Effector CD8-positive, alpha-beta T cell (primary cell): ENCODE data around the gene DEFB132.

ENCODE experiments used
- DNase-seq: peaks from one replicate; lab custom pipeline; 2025; lab: John Stamatoyannopoulos, UW

Gene DEFB132

GRCh38 chr20:297098-297924 is 39.8 kb downstream of the DEFB132 start, which contains the start of gene ZCCHC3:
ZCCHC3 (plus strand) TSS chr20:297570; CDS start chr20:297587, 17 bp downstream.
- peak; percentile 72 for DNase-seq

GRCh38 chr20:297925-298775 is 40.6 kb downstream of the DEFB132 start:
- DNase-seq: peak; percentile 3

GRCh38 chr20:298776-299391 is 41.4 kb downstream of the DEFB132 start:
- no peak for DNase-seq

GRCh38 chr20:300345-300990 is 42.9 kb downstream of the DEFB132 start:
- no peak for DNase-seq

- DNase-seq: no peak
Observed at GRCh38 chr20:301886-302848, 44.6 kb downstream of the DEFB132 start.

DNA sequence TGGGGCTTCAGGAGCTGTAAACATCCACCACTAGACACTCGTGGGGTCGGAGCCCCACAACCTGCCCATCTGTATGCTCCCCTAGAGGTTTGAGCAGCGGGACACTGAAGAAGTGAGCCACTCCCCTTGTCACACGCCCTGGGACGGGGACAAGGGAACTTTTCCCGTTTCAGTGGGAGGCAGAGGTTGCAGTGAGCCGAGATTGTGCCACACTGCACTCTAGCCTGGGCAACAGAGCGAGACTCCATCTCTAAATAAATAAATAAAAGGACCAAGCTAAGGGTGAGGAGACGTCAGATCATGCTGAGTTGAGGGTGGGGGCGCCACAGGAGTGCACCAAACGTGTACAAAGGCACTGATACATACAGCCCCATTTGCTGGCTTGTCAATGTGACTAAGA is 48.2 kb downstream of the DEFB132 start:
- DNase-seq: no peak

- no peak for DNase-seq
Observed at GRCh38 chr20:308427-309038, 51.0 kb downstream of the DEFB132 start.

GRCh38 chr20:309306-309840 is 51.8 kb downstream of the DEFB132 start:
- no peak for DNase-seq

DNA sequence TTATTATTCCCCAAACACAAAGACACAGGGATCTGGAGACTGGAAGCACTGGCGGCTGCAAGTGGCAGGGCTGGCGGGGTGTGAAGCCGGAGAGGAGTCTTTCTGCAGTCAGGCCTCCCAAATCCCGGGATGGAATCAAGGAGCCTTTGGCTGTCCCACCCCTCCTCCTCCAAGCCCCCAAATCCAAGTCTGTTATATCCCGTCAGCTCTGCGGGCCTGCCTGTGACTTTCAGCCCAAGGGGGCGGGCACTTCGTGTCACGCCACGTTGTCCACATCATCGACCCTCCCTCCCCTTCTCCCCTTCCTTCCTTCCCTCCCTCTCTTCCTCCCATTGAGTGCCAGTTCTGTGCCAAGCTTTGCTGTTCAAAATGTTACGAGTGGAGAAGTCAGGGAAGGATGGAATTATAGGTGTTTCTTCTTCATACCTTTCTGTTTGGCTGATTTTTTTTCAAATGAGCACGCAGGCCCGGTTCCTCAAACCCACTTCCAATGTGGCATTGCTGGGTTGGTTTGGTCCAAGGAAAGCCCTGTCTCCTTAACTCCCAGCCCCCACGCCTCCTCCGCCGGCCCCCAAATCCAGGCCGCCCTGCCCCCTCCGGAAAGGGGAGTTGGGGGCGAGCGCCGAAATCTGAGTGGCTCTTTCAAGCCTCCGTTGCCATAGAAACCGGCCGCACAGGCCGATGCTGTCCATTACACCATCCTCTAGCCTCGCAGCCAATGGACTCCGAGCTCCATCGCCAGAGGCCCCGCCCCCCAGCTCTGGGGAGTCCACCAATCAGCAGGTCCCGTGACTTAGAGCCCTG is 52.5 kb downstream of the DEFB132 start:
- peak; percentile 74 for DNase-seq

- DNase-seq: no peak
Observed at GRCh38 chr20:310645-311044, 53.1 kb downstream of the DEFB132 start.
